Heart left ventricle (tissue), 16 donors: ENCODE measurements around the gene MED16. TPM values are rescaled to one million over a fixed set of nuclear protein-coding genes. Genes with fewer than 3 reads are reported as not detected.

Experiments
- ATAC-seq, 4 donors: fragments of 200-7000 bp; cut with Tn5 transposase; one replicate each; pipeline ENCODE4 v1.9.1; 2020 to 2022; ENCODE audit warnings: moderate library complexity in 4 of 4, mild to moderate bottlenecking in 3 of 4, moderate number of reproducible peaks in 1 of 4
- DNase-seq, 5 donors: peaks; one replicate each; pipeline ENCODE4 v3.0.0-alpha.2; 2020
- H3K27ac ChIP-seq, 12 donors: fragments of 200-600 bp; sonication (generic) in 4 of 12; one replicate each; pipeline versions ENCODE4 v1.5.0 to v1.8.0; 2016 to 2022; ENCODE audit warnings: mild to moderate bottlenecking in 2 of 12
- H3K27me3 ChIP-seq, 9 donors: fragments of 200-600 bp; sonication (generic) in 2 of 9; one replicate each; pipeline versions ENCODE4 v1.5.1 to v1.8.0; 2016 to 2022; ENCODE audit warnings: mild to moderate bottlenecking in 3 of 9
- H3K36me3 ChIP-seq, 9 donors: fragments of 200-600 bp; sonication (generic) in 2 of 9; one replicate each; pipeline versions ENCODE4 v1.5.0 to v1.8.0; 2018 to 2022; ENCODE audit warnings: mild to moderate bottlenecking in 2 of 9
- H3K4me1 ChIP-seq, 12 donors: fragments of 200-600 bp; sonication (generic) in 4 of 12; one replicate each; pipeline versions ENCODE4 v1.5.0 to v1.8.0; 2016 to 2022; ENCODE audit warnings: mild to moderate bottlenecking in 3 of 12
- H3K4me3 ChIP-seq, 12 donors: fragments of 200-600 bp; sonication (generic) in 4 of 12; one replicate each; pipeline versions ENCODE4 v1.5.0 to v1.8.0; 2017 to 2022; ENCODE audit warnings: mild to moderate bottlenecking in 9 of 12, moderate library complexity in 4 of 12
- H3K9me3 ChIP-seq, 12 donors: fragments of 200-600 bp; sonication (generic) in 4 of 12; one replicate each; pipeline versions ENCODE4 v1.5.0 to v1.8.0; 2016 to 2022; ENCODE audit warnings: mild to moderate bottlenecking in 1 of 12
- POLR2A ChIP-seq, 2 donors: fragments of 450-650 bp; IDR thresholded peaks; one replicate each; pipeline ENCODE4 v1.6.1; 2017; ENCODE audit warnings: antibody characterized with exemption in 2 of 2, mild to moderate bottlenecking in 2 of 2, moderate library complexity in 2 of 2
- WGBS, 4 donors: extraction: QIAGEN DNeasy Blood & Tissue Kit in 2 of 4; methylation state at CpG; one replicate each; pipeline versions ENCODE4 v1.1.5 to v1.1.7; 2013 to 2018; 5-methylcytosine and 5-hydroxymethylcytosine counted together
- intact Hi-C, 10 donors: fragments of 100-400 bp; cut with DNase I; formaldehyde crosslinking; loops; one replicate each; pipeline versions ENCODE4 v1.11.1 to v1.14.2; 2022
- polyA plus RNA-seq, 2 donors: library from polyadenylated mRNA; stranded (reverse); fragments of 200-250 nt; gene quantifications; one replicate each; pipeline ENCODE4 v1.2.3, GENCODE V29; 2013
- total RNA-seq, 9 donors: library from RNA; depleted of rRNA in 2 of 9; stranded (reverse); fragments of >200 nt in 2 of 9; fragmentation: NEBNext Ultra II Directional in 3 of 9; extraction: Animal tissue kit (Norgen Biotek cat#: 25700) in 3 of 9; gene quantifications; one replicate each; pipeline versions ENCODE4 v1.1.0 to v1.2.4, GENCODE V29; 2016 to 2023
- TF ChIP-seq, protein P1 (sequence below), 12 donors: fragments of 200-600 bp; sonication (generic) in 4 of 12; IDR thresholded peaks; one replicate each; pipeline versions ENCODE4 v1.5.0 to v1.8.0; 2018 to 2022; ENCODE audit warnings: antibody characterized with exemption in 12 of 12, mild to moderate bottlenecking in 5 of 12
- donor health status: ischemic (EF 13 %, LVEDD 7.1; RV severe dilation, severe dysfunction).
- donor health status: healthy with polysubstance abuse.
- donor health status: DM: no; HTN: yes; CAD: no.
- donor health status: DM: no; HTN: no; CAD: no.
- donor health status: ischemic (EF 25% LVEDD 6.9; RV normal size, moderate dysfunction).
- donor health status: ischemic (EF 25% LVEDD 5.7; RV mildly dilated, moderate dysfunction).
- donor health status: healthy.
- donor health status: DM: yes; HTN: yes; CAD: no.
- donor health status: ischemic (EF 35%, LVEDD 5.7; RV mildly dilated, moderate dysfunction).
- donor health status: nonischemic (EF 11% LVEDD 7.7; RV severe dilation, severe dysfunction).
- donor health status: DM: yes; HTN: yes; CAD: no.
- donor health status: PGD.
- donor health status: ischemic (EF 29% LVEDD 5.4; RV normal size, mild dysfunction).
- donor health status: nonischemic (EF 23%, LVEDD 6.1; RV moderate dilation, normal function).

Gene MED16
- total and polyA plus RNA-seq, 11 donors: 17.5 to 41.9 (median 26.2) TPM

GRCh38 chr19:929203-929890 is 36.4 kb upstream of the MED16 start:
- ATAC-seq (no peak), DNase-seq (no peak)
- no peak for TF ChIP-seq POLR2A (IDR thresholded peaks at IDR 0.05)
- TF ChIP-seq, protein P1, sequence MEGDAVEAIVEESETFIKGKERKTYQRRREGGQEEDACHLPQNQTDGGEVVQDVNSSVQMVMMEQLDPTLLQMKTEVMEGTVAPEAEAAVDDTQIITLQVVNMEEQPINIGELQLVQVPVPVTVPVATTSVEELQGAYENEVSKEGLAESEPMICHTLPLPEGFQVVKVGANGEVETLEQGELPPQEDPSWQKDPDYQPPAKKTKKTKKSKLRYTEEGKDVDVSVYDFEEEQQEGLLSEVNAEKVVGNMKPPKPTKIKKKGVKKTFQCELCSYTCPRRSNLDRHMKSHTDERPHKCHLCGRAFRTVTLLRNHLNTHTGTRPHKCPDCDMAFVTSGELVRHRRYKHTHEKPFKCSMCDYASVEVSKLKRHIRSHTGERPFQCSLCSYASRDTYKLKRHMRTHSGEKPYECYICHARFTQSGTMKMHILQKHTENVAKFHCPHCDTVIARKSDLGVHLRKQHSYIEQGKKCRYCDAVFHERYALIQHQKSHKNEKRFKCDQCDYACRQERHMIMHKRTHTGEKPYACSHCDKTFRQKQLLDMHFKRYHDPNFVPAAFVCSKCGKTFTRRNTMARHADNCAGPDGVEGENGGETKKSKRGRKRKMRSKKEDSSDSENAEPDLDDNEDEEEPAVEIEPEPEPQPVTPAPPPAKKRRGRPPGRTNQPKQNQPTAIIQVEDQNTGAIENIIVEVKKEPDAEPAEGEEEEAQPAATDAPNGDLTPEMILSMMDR (IDR thresholded peaks at IDR 0.05): no peak
- 93 to 97% (median 94%) methylated on average over 31 to 51 of the region's 51 CpGs for WGBS, 4 donors
- Histone ChIP-seq H3K27me3 (no peaks in the 10 kb centered on the region), H3K4me3 (no peak overlapping the region), H3K9me3 (no peaks in the 10 kb centered on the region), H3K36me3 (peaks cover 0 to 9% (median 0%) of the 10 kb centered on the region in 9 donors), H3K27ac (peak overlapping the region in 1 of 12 donors; percentile 31), H3K4me1 (peaks cover 4 to 52% (median 36%) of the 10 kb centered on the region in 12 donors)
- intact Hi-C loops: loop anchor here in 2 of 10 donors (10.0 kb wide), 2 partner anchors 255 to 315 kb away; partner anchors contain the start of genes ATP5F1D (in 1 of the 2) and MIDN (in 1 of the 2)

DNA sequence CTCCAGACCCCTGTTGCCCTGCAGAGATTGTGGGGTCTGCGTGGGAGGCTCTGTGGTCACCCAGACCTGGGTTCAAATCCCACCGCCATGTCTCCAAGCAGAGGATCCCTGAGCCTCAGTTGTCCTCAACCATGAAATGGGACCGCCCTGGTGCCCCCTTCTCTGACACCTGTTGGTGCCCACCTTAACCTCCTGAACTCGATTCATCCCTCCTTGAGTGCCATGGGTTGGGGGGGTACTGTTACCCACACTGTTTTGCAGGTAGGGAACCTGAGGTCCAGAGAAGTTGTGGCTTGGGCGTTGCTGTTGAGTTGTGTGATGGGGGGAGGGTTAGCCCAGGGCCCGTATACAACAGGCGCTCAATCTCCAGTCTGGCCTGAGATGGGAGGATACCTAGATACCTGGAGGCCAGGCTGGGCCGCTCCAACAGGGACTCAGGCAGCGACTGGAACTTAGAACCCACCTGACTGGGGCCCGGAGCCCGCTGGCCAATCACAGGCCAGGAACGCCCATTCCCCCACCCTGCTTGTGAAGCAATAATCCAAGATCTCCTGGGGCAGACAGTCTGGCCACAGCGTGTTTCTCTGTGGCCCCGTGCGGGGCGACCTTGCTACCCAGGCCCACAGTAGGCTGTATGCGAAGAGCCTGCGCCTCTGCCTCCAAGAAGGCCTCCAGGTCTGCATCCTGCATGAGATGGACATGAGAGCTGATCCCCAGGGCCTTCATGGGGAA is 35.6 kb upstream of the MED16 start:
- Histone ChIP-seq H3K9me3 (no peaks in the 10 kb centered on the region), H3K4me1 (peaks cover 4 to 49% (median 30%) of the 10 kb centered on the region in 12 donors), H3K27ac (peak overlapping the region in 2 of 12 donors; percentile 14 to 88), H3K4me3 (no peak overlapping the region), H3K36me3 (peaks cover 0 to 9% (median 0%) of the 10 kb centered on the region in 9 donors), H3K27me3 (no peaks in the 10 kb centered on the region)
- ATAC-seq (no peak), DNase-seq (no peak)
- WGBS, 4 donors: 85 to 91% (median 90%) methylated on average over 15 to 18 of the region's 18 CpGs
- no peak for TF ChIP-seq POLR2A (IDR thresholded peaks at IDR 0.05)
- TF ChIP-seq, protein P1 (IDR thresholded peaks at IDR 0.05): no peak
- intact Hi-C loops: loop anchor here in 2 of 10 donors (10.0 kb wide), 2 partner anchors 256 to 316 kb away; partner anchors contain the start of genes ATP5F1D (in 1 of the 2) and MIDN (in 1 of the 2)

- Histone ChIP-seq H3K36me3 (peaks cover 0 to 9% (median 0%) of the 10 kb centered on the region in 9 donors), H3K27ac (peak overlapping the region in 10 of 12 donors; percentile 53 to 93 (median 82)), H3K9me3 (no peaks in the 10 kb centered on the region), H3K4me1 (peaks cover 4 to 42% (median 22%) of the 10 kb centered on the region in 12 donors), H3K27me3 (no peaks in the 10 kb centered on the region), H3K4me3 (peak overlapping the region in 10 of 12 donors; percentile 63 to 96 (median 87))
- intact Hi-C loops: loop anchor here in 2 of 10 donors (10.0 kb wide), 2 partner anchors 257 to 317 kb away; partner anchors contain the start of genes ATP5F1D (in 1 of the 2) and MIDN (in 1 of the 2)
- ATAC-seq: no peak
- 73 to 81% (median 77%) methylated on average over 9 to 12 of the region's 12 CpGs for WGBS, 4 donors
- no peak for DNase-seq
- TF ChIP-seq POLR2A (IDR thresholded peaks at IDR 0.05): no peak
- TF ChIP-seq, protein P1 (IDR thresholded peaks at IDR 0.05): no peak
These were observed 34.9 kb upstream of the MED16 start for GRCh38 chr19:927780-928401.
